Mesenchymal stem cell (in vitro differentiated cells and primary cell): ENCODE results near the gene SLC16A7.

Experiments used
- DNase-seq: peaks from one replicate; pipeline ENCODE4 v3.0.0-alpha.2; 2013
- H2AFZ ChIP-seq: one replicate; pipeline ENCODE4 v1.6.1; 2013; ENCODE audit warnings: low read depth, mild to moderate bottlenecking, control low read depth, inconsistent platforms, low read length, moderate library complexity
- H2AK5ac ChIP-seq: 2 replicates; pipeline ENCODE4 v1.6.1; 2013; ENCODE audit warnings: low read length, moderate library complexity, mild to moderate bottlenecking, inconsistent platforms; ENCODE audit not compliant: severe bottlenecking
- H2BK120ac ChIP-seq: one replicate; pipeline ENCODE4 v1.6.1; 2013; ENCODE audit warnings: low read depth, mild to moderate bottlenecking, inconsistent platforms, low read length, moderate library complexity
- H2BK12ac ChIP-seq, 2 experiments: one replicate each; pipeline ENCODE4 v1.6.1; 2013; ENCODE audit warnings: inconsistent platforms in 2 of 2, low read length in 2 of 2, mild to moderate bottlenecking in 2 of 2, moderate library complexity in 2 of 2, control low read depth in 1 of 2
- H2BK15ac ChIP-seq: one replicate; pipeline ENCODE4 v1.6.1; 2013; ENCODE audit warnings: mild to moderate bottlenecking, low read depth, inconsistent platforms; ENCODE audit not compliant: poor library complexity, severe bottlenecking
- H2BK5ac ChIP-seq: 2 replicates; pipeline ENCODE4 v1.6.1; 2013; ENCODE audit warnings: low read depth, mild to moderate bottlenecking, low read length, control low read depth, inconsistent platforms; ENCODE audit not compliant: poor library complexity, severe bottlenecking
- H3K14ac ChIP-seq, 2 experiments: one replicate each; pipeline ENCODE4 v1.6.1; 2013; ENCODE audit warnings: inconsistent platforms in 2 of 2, low read length in 2 of 2, control low read depth in 1 of 2, mild to moderate bottlenecking in 1 of 2, moderate library complexity in 1 of 2
- H3K18ac ChIP-seq, 2 experiments: one replicate each; pipeline ENCODE4 v1.6.1; 2013; ENCODE audit warnings: inconsistent platforms in 2 of 2, low read length in 2 of 2, control low read depth in 1 of 2, low read depth in 1 of 2, mild to moderate bottlenecking in 1 of 2
- H3K23ac ChIP-seq, 2 experiments: one replicate each; pipeline ENCODE4 v1.6.1; 2013; ENCODE audit warnings: inconsistent platforms in 2 of 2, low read length in 2 of 2, mild to moderate bottlenecking in 2 of 2, moderate library complexity in 2 of 2, control low read depth in 1 of 2
- H3K27ac ChIP-seq: 2 replicates; pipeline ENCODE4 v1.5.1; 2013; ENCODE audit warnings: mild to moderate bottlenecking, moderate library complexity, low read length, control low read depth, inconsistent platforms; ENCODE audit not compliant: poor library complexity, severe bottlenecking
- H3K27me3 ChIP-seq, 2 experiments: 2 replicates each; pipeline versions ENCODE4 v1.6.1 to v1.7.0; 2013; ENCODE audit warnings: low read length in 2 of 2, mild to moderate bottlenecking in 2 of 2, moderate library complexity in 2 of 2, control low read depth in 1 of 2, inconsistent platforms in 1 of 2; ENCODE audit not compliant: control insufficient read depth in 1 of 2, insufficient read depth in 1 of 2
- H3K36me3 ChIP-seq, 2 experiments: 2 replicates each; pipeline versions ENCODE4 v1.6.1 to v1.7.0; 2013; ENCODE audit warnings: low read length in 2 of 2, control low read depth in 1 of 2, inconsistent platforms in 1 of 2, low read depth in 1 of 2, mild to moderate bottlenecking in 1 of 2; ENCODE audit not compliant: insufficient read depth in 2 of 2, control insufficient read depth in 1 of 2
- H3K4ac ChIP-seq, 2 experiments: one replicate each; pipeline ENCODE4 v1.6.1; 2013; ENCODE audit warnings: inconsistent platforms in 2 of 2, low read length in 2 of 2, mild to moderate bottlenecking in 2 of 2, moderate library complexity in 2 of 2, control low read depth in 1 of 2, low read depth in 1 of 2
- H3K4me1 ChIP-seq: 2 replicates; pipeline ENCODE4 v1.6.1; 2013; ENCODE audit warnings: low read depth, low read length, control low read depth; ENCODE audit not compliant: control insufficient read depth, insufficient read depth
- H3K4me2 ChIP-seq: 2 replicates; pipeline ENCODE4 v1.6.1; 2013; ENCODE audit warnings: low read length, mild to moderate bottlenecking, inconsistent platforms; ENCODE audit not compliant: poor library complexity, severe bottlenecking
- H3K4me3 ChIP-seq, 2 experiments: 2 replicates each; pipeline versions ENCODE4 v1.5.1 to v1.7.0; 2013; ENCODE audit warnings: low read length in 2 of 2, mild to moderate bottlenecking in 2 of 2, control low read depth in 1 of 2, low read depth in 1 of 2; ENCODE audit not compliant: insufficient read depth in 1 of 2
- H3K79me1 ChIP-seq: replicated peaks from 2 replicates; pipeline ENCODE4 v1.6.1; 2013; ENCODE audit warnings: mild to moderate bottlenecking, control low read depth, low read length, inconsistent platforms; ENCODE audit not compliant: poor library complexity, severe bottlenecking
- H3K9ac ChIP-seq: 2 replicates; pipeline ENCODE4 v1.7.0; 2013; ENCODE audit warnings: mild to moderate bottlenecking, low read length, moderate library complexity
- H3K9me3 ChIP-seq: 2 replicates; pipeline ENCODE4 v1.7.0; 2013; ENCODE audit warnings: mild to moderate bottlenecking, low read length; ENCODE audit not compliant: control insufficient read depth
- H4K8ac ChIP-seq: one replicate; pipeline ENCODE4 v1.6.1; 2013; ENCODE audit warnings: inconsistent platforms, mild to moderate bottlenecking, low read length, moderate library complexity
- H4K91ac ChIP-seq: one replicate; pipeline ENCODE4 v1.6.1; 2013; ENCODE audit warnings: mild to moderate bottlenecking, low read length, inconsistent platforms
- WGBS: methylation state at CpG from one replicate; pipeline ENCODE4 v1.1.7; 2013; ENCODE audit warnings: mixed read lengths; 5-methylcytosine and 5-hydroxymethylcytosine counted together

Gene SLC16A7

DNA sequence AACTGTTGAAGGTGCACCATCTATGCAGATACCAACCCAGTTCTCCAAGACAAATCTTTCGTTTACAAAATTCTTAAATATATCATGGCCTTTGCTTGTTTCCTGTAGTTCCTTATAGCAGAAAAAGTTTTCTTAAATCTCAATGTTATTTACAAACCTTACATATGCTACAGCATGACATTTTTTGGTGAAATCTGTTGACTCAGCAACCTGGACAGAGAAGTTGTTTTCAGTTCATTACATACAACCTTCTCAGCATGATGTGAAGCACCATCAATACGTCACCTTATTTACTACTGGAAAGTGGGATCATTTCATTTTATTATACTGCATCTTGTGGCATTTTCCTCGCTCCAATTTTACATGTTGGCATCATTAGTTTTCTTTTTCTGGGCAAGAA, 231.9 kb downstream of the SLC16A7 start:
- H3K79me1 ChIP-seq, result no peaks in the 10 kb centered on the region
- no peak overlapping the region for H3K4ac ChIP-seq
- no peak overlapping the region for H3K18ac ChIP-seq
- no peak overlapping the region for H2AK5ac ChIP-seq
- H2BK5ac ChIP-seq, result no peak overlapping the region
- H3K23ac ChIP-seq, result no peak overlapping the region
- no peak overlapping the region for H2BK120ac ChIP-seq
- H3K9me3 ChIP-seq, result no peaks in the 10 kb centered on the region
- H3K27ac ChIP-seq, result no peak overlapping the region
- no peak overlapping the region for H4K8ac ChIP-seq
- no peak overlapping the region for H3K4me3 ChIP-seq
- H2BK15ac ChIP-seq, result no peak overlapping the region
- H2AFZ ChIP-seq, result no peak overlapping the region
- H3K4me1 ChIP-seq, result no peaks in the 10 kb centered on the region
- WGBS, result 100% methylated on average over 1 of the region's 3 CpGs
- no peaks in the 10 kb centered on the region for H3K27me3 ChIP-seq
- no peak overlapping the region for H3K4me2 ChIP-seq
- no peaks in the 10 kb centered on the region for H3K36me3 ChIP-seq
- H3K14ac ChIP-seq, result no peak overlapping the region
- no peak overlapping the region for H3K9ac ChIP-seq
- no peak overlapping the region for H2BK12ac ChIP-seq
- no peak for DNase-seq
- no peak overlapping the region for H4K91ac ChIP-seq

GRCh38 chr12:59828521-59828920, 232.7 kb downstream of the SLC16A7 start:
- H3K23ac ChIP-seq, result no peak overlapping the region
- H3K14ac ChIP-seq, result no peak overlapping the region
- no peak overlapping the region for H3K18ac ChIP-seq
- H3K79me1 ChIP-seq, result no peaks in the 10 kb centered on the region
- H3K27ac ChIP-seq, result no peak overlapping the region
- H2BK5ac ChIP-seq, result no peak overlapping the region
- no peaks in the 10 kb centered on the region for H3K36me3 ChIP-seq
- no peak overlapping the region for H2BK12ac ChIP-seq
- no peak overlapping the region for H3K4me3 ChIP-seq
- no peak overlapping the region for H2BK120ac ChIP-seq
- no peak overlapping the region for H2AK5ac ChIP-seq
- H2AFZ ChIP-seq, result no peak overlapping the region
- H3K9ac ChIP-seq, result no peak overlapping the region
- H3K4ac ChIP-seq, result no peak overlapping the region
- no peak overlapping the region for H4K8ac ChIP-seq
- H3K4me2 ChIP-seq, result no peak overlapping the region
- H3K27me3 ChIP-seq, result no peaks in the 10 kb centered on the region
- no peak overlapping the region for H2BK15ac ChIP-seq
- no peak overlapping the region for H4K91ac ChIP-seq
- no peaks in the 10 kb centered on the region for H3K9me3 ChIP-seq
- no peak for DNase-seq
- H3K4me1 ChIP-seq, result no peaks in the 10 kb centered on the region

DNA sequence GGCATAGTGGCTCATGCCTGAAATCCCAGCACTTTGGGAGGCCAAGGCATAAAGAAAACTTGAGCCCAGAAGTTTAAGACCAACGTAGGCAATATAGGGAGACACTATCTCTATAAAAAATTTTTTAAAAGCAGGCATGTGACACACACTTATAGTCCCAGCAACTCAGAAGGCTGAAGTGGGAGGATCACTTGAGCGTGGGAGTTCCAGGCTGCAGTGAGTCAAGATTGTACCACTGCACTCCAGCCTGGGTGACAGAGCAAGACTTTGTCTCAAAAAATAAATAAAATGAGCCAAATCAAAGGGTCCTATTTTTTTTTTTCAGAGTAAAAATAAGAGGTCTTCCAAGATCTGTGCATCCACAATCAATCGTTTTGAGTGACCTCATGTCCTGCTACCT, 237.6 kb downstream of the SLC16A7 start:
- Histone ChIP-seq H3K9me3 (no peaks in the 10 kb centered on the region), H3K23ac (no peak overlapping the region), H3K27me3 (no peaks in the 10 kb centered on the region), H3K4ac (no peak overlapping the region), H4K8ac (no peak overlapping the region), H3K27ac (no peak overlapping the region), H3K14ac (no peak overlapping the region), H3K36me3 (no peaks in the 10 kb centered on the region), H3K4me2 (no peak overlapping the region), H2BK15ac (no peak overlapping the region), H3K79me1 (no peaks in the 10 kb centered on the region), H2BK12ac (no peak overlapping the region), H3K4me3 (no peak overlapping the region), H3K4me1 (no peaks in the 10 kb centered on the region), H2AK5ac (no peak overlapping the region), H3K9ac (no peak overlapping the region), H2BK120ac (no peak overlapping the region), H4K91ac (no peak overlapping the region), H2AFZ (no peak overlapping the region), H3K18ac (no peak overlapping the region), H2BK5ac (no peak overlapping the region)
- WGBS, result 82% methylated on average over 3 of the region's 3 CpGs
- no peak for DNase-seq

GRCh38 chr12:59834659-59835474, 239.0 kb downstream of the SLC16A7 start:
- peak; percentile 42 for DNase-seq
- H3K14ac ChIP-seq, result no peak overlapping the region
- no peak overlapping the region for H3K4me2 ChIP-seq
- no peak overlapping the region for H3K18ac ChIP-seq
- no peaks in the 10 kb centered on the region for H3K36me3 ChIP-seq
- no peak overlapping the region for H4K91ac ChIP-seq
- no peaks in the 10 kb centered on the region for H3K4me1 ChIP-seq
- no peak overlapping the region for H2BK15ac ChIP-seq
- H3K79me1 ChIP-seq, result no peaks in the 10 kb centered on the region
- H3K4me3 ChIP-seq, result no peak overlapping the region
- H3K4ac ChIP-seq, result no peak overlapping the region
- no peak overlapping the region for H2BK12ac ChIP-seq
- H2AFZ ChIP-seq, result no peak overlapping the region
- 46% methylated on average over 2 of the region's 2 CpGs for WGBS
- no peak overlapping the region for H2AK5ac ChIP-seq
- no peak overlapping the region for H3K23ac ChIP-seq
- no peak overlapping the region for H2BK120ac ChIP-seq
- no peak overlapping the region for H3K27ac ChIP-seq
- H3K9ac ChIP-seq, result no peak overlapping the region
- no peaks in the 10 kb centered on the region for H3K27me3 ChIP-seq
- no peaks in the 10 kb centered on the region for H3K9me3 ChIP-seq
- H2BK5ac ChIP-seq, result no peak overlapping the region
- H4K8ac ChIP-seq, result no peak overlapping the region
